Hematopoietic multipotent progenitor cell treated with erythropoietin and hydrocortisone succinate and interleukin-3 and kit ligand, for 15 days (in vitro differentiated cells): ENCODE measurements around the gene PCDHGA11.
"Not testable (repeated sequence)": the region's sequence is repeated elsewhere in the genome, so short reads cannot be mapped to it uniquely, and the experiment has no call there.

Experiments used
- DNase-seq: peaks from one replicate; pipeline ENCODE4 v3.0.0-alpha.2; 2015; ENCODE audit warnings: low spot score

Gene PCDHGA11

GRCh38 chr5:141398608-141399007, 22.2 kb upstream of the PCDHGA11 start:
- DNase-seq: no peak

GRCh38 chr5:141399555-141400258, 21.1 kb upstream of the PCDHGA11 start:
- DNase-seq: no peak

GRCh38 chr5:141402553-141403243, 18.2 kb upstream of the PCDHGA11 start, which contains the start of gene PCDHGA9:
Gene PCDHGA9, plus strand, starts transcription at chr5:141402778. Its CDS starts 175 bp downstream, at chr5:141402953.
- DNase-seq: no peak

- DNase-seq: no peak
Measured at GRCh38 chr5:141403387-141403786, 17.5 kb upstream of the PCDHGA11 start.

- DNase-seq: not testable (repeated sequence)
Measured at GRCh38 chr5:141407790-141408505, 12.9 kb upstream of the PCDHGA11 start, which contains the start of gene PCDHGB6. Gene PCDHGB6, plus strand, starts transcription at chr5:141408021. Its CDS starts 182 bp downstream, at chr5:141408203.

- DNase-seq: no peak
Measured at GRCh38 chr5:141409598-141410306, 11.1 kb upstream of the PCDHGA11 start.

GRCh38 chr5:141411575-141411974, 9.3 kb upstream of the PCDHGA11 start:
- DNase-seq: no peak

GRCh38 chr5:141412854-141413539, 7.9 kb upstream of the PCDHGA11 start, which contains the start of gene PCDHGA10:
Gene PCDHGA10, plus strand, starts transcription at chr5:141412987. Its CDS starts 189 bp downstream, at chr5:141413176.
- DNase-seq: peak; percentile 9

- no peak for DNase-seq
Measured at GRCh38 chr5:141413540-141414069, 7.2 kb upstream of the PCDHGA11 start.

- not testable (repeated sequence) for DNase-seq
Measured at GRCh38 chr5:141414548-141415274, 6.1 kb upstream of the PCDHGA11 start.

GRCh38 chr5:141415275-141415618, 5.6 kb upstream of the PCDHGA11 start:
- not testable (repeated sequence) for DNase-seq

GRCh38 chr5:141417494-141418172, 3.2 kb upstream of the PCDHGA11 start, which contains the start of gene PCDHGB7:
Gene PCDHGB7, plus strand, starts transcription at chr5:141417677. Its CDS starts 183 bp downstream, at chr5:141417860.
- DNase-seq: peak; percentile 16

GRCh38 chr5:141419074-141419880, 1.6 kb upstream of the PCDHGA11 start:
- no peak for DNase-seq

- DNase-seq: no peak
Measured at GRCh38 chr5:141421489-141421855, 621 bp downstream of the PCDHGA11 start.

GRCh38 chr5:141422742-141423291, 2.0 kb downstream of the PCDHGA11 start:
- DNase-seq: no peak

GRCh38 chr5:141427783-141428426, 7.1 kb downstream of the PCDHGA11 start:
- DNase-seq: no peak

- no peak for DNase-seq
Measured at GRCh38 chr5:141430332-141431113, 9.7 kb downstream of the PCDHGA11 start, which contains the start of gene PCDHGA12. Gene PCDHGA12, plus strand, starts transcription at chr5:141430507. Its CDS starts 253 bp downstream, at chr5:141430760.
